Measurements from ENCODE around the gene RNF146. TPM values are rescaled to one million over a fixed set of nuclear protein-coding genes. Genes with fewer than 3 reads are reported as not detected.

Gene RNF146
- total and polyA plus RNA-seq, 2 of the 13 experiments (the other 11 are each of a cell fraction or from before 2014, with no cell fraction given) = 18.8 to 27.6 TPM

GRCh38 chr6:127297502-127298070 lies 30.9 kb downstream of the RNF146 start (continued):
- TF ChIP-seq ZNF34 (CRISPR knock-in tag; IDR thresholded peaks at IDR 0.05; ENCODE audit: borderline replicate concordance) (no peak), ZNF468 (CRISPR knock-in tag; IDR thresholded peaks at IDR 0.05) (no peak), BRD4 (CRISPR knock-in tag; IDR thresholded peaks at IDR 0.05) (no peak), MTF1 (CRISPR knock-in tag; IDR thresholded peaks at IDR 0.05) (no peak), TCF12 (IDR thresholded peaks at IDR 0.05) (no peak), TCF12 (CRISPR knock-in tag; IDR thresholded peaks at IDR 0.05) (no peak), E2F1 (CRISPR knock-in tag; IDR thresholded peaks at IDR 0.05) (no peak), ELF3 (CRISPR knock-in tag; IDR thresholded peaks at IDR 0.05) (peak; percentile 22; the same call in 1 of the 2 replicates), FOSL1 (CRISPR knock-in tag; IDR thresholded peaks at IDR 0.05; ENCODE audit: borderline replicate concordance) (no peak), FOXK2 (IDR thresholded peaks at IDR 0.05) (no peak), ZFP1 (CRISPR knock-in tag; IDR thresholded peaks at IDR 0.05) (no peak), HOMEZ (CRISPR knock-in tag; IDR thresholded peaks at IDR 0.05; ENCODE audit: low read depth) (no peak), LCORL (IDR thresholded peaks at IDR 0.05) (no peak), LCORL (CRISPR knock-in tag; IDR thresholded peaks at IDR 0.05) (no peak), SP2 (CRISPR knock-in tag; IDR thresholded peaks at IDR 0.05) (no peak), THAP8 (CRISPR knock-in tag; IDR thresholded peaks at IDR 0.05; ENCODE audit: borderline replicate concordance) (no peak), NR2F6 (IDR thresholded peaks at IDR 0.05) (no peak), NR2F6 (CRISPR knock-in tag; IDR thresholded peaks at IDR 0.05) (no peak; the same call in 1 of the 2 replicates), SALL2 (CRISPR knock-in tag; IDR thresholded peaks at IDR 0.05) (no peak), ATAD3A (CRISPR knock-in tag; IDR thresholded peaks at IDR 0.05) (no peak), ZNF639 (CRISPR knock-in tag; conservative IDR thresholded peaks at IDR 0.05) (no peak), SETDB1 (CRISPR knock-in tag; IDR thresholded peaks at IDR 0.05; ENCODE audit: borderline replicate concordance) (no peak), FOXJ3 (CRISPR knock-in tag; IDR thresholded peaks at IDR 0.05; ENCODE audit: borderline replicate concordance) (peak; percentile 48; the same call in 1 of the 2 replicates), ZNF766 (CRISPR knock-in tag; IDR thresholded peaks at IDR 0.05; ENCODE audit: borderline replicate concordance) (no peak), ZKSCAN8 (CRISPR knock-in tag; IDR thresholded peaks at IDR 0.05; ENCODE audit: borderline replicate concordance) (no peak; the same call in 1 of the 2 replicates), DRAP1 (CRISPR knock-in tag; IDR thresholded peaks at IDR 0.05) (no peak), SMC3 (IDR thresholded peaks at IDR 0.05; ENCODE audit: low read length) (no peak), ZNF788 (CRISPR knock-in tag; IDR thresholded peaks at IDR 0.05; ENCODE audit: borderline replicate concordance) (no peak), YY1 (IDR thresholded peaks at IDR 0.05; ENCODE audit: insufficient read depth, insufficient replicate concordance, low read depth, low read length) (no peak)
